Stimulated activated CD4-positive, alpha-beta T cell treated with anti-CD3 and anti-CD28 coated beads, TNF-alpha, amount 100 ng/mL, for 48 hours (primary cell): ENCODE measurements around the gene IQCK.

ENCODE experiments used
- DNase-seq, 3 donors: peaks; one replicate each; pipeline ENCODE4 v3.0.0-alpha.2; 2020; ENCODE audit warnings: low read depth in 3 of 3

Gene IQCK

GRCh38 chr16:19837331-19837980 is 119.4 kb downstream of the IQCK start:
- no peak for DNase-seq

- no peak for DNase-seq
These were observed 120.1 kb downstream of the IQCK start for GRCh38 chr16:19837984-19838707.

DNA sequence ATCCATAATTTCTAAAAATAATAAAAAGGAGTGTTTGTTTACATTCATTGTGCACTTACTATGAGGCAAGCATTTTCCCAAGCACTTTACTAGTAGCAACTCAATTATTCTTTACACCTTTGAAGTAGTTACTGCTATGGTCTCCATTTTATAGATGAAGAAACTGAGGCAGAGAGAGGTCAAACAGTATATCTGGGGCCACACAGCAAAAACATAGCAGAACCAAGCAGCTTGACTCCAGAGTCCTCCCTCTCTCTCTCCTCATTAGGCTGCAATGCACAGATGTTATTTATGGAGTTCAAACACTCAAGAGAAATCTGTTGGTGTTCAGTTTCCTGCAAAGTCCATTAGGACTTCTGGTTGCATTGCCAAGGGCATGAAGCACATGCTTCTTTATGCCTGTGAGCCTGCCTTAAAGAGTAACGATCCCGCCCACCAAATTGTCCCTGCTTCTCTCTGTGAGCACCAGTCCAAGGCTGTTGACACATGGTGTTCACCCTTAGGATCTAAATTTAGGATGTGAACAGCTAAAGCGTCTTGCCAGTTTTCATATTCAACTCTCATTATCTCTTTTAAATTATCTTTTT is 122.5 kb downstream of the IQCK start:
- no peak for DNase-seq

GRCh38 chr16:19841184-19841583 is 123.1 kb downstream of the IQCK start:
- no peak for DNase-seq

DNA sequence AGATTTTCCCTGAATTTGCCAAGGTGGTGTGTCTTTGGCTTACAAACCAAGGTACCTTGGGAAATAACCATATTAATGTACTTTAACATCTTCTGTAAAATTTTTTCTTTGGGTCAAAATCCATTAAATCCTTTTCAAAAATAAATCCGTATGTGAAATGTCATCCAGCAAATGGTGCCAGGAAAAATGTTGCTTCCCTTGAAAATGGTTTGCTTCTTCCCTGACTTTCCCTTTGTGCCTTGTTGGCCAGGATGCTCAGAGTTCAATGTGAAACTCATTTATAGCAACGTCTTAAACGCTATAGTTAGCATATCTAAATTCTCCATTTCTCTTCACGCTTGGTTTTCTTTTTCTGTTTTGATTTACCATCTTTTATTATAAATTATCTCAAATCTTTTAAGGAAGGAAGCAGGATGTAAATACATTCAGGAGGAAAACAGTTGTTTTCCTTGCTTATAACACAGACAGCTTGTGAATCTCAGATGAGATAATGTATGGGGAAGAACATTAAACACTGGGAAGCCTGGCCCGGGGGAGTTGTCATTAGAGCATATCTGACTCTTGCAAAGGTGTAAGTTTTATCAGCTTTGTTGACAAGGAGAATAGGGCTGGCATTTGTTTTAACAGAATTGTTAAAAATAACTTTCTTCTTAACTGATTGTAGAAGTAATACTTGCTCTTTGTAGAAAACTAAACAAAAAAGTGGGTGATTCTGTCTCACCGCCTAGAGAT is 124.5 kb downstream of the IQCK start:
- no peak for DNase-seq

DNA sequence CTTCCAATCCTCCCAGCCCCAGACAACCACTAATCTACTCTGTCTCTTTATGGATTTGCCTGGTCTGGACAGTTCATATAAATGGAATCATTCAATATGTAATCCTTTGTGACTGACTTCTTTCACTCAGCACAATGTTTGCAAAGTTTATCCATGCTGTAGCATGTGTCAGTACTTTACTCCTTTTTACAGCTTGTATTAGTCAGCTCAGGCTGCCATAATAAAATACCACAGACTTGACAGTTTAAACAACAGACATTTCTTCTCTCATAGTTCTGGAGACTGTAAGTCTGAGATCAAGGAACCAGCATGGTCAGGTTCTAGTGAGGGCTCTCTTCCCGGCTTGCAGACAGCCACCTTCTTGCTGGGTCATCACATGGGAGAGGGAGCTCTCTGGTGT is 125.3 kb downstream of the IQCK start:
- no peak for DNase-seq

DNA sequence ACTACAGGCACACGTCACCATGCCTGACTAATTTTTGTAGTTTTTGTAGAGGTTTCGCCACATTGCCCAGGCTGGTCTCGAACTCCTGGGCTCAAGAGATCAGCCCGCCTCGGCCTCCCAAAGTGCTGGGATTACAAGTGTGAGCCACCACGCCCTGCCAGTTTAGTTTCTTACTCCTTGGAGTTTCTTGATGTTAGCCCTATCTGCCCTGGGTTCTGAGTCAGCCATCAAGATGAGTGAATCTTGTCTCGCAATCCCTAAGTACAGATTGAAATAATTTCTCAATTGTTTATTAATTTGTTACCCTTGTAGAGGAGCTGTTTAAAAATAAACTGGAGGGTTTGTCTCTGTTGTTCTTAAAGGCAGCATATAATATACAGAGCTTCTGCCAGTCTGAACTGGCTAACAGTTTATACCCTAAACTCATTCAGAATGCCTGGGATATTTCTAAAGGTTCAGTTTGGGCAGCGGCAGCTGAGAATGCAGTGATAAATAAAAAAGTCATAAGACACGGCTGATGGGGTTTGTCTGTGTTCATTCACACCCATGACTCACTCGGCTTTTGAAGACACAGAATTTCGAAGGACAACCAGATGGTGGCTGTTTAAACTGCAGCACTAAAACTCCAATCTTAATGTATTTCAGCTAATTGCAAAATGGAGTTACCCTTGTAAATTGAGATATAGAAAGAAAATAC is 127.0 kb downstream of the IQCK start:
- no peak for DNase-seq

DNA sequence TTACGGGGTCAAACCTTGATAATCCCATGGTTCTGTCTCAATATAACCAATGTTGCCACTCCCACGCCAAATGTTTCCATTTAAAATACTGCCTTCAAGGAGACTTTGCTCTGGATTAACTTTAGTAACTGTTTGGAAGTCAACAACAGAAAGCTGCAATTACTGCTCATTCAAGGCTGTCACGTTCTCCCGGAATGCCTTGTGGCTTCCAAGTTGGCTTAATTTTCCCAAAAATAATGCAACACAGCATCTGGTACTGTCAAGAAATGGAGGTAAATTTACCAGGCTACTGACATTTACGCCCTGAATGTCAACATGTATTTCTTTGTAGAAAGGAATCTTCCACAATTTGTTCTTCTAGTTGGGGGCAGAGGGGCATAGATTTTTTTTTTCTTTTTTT is 128.4 kb downstream of the IQCK start:
- no peak for DNase-seq

DNA sequence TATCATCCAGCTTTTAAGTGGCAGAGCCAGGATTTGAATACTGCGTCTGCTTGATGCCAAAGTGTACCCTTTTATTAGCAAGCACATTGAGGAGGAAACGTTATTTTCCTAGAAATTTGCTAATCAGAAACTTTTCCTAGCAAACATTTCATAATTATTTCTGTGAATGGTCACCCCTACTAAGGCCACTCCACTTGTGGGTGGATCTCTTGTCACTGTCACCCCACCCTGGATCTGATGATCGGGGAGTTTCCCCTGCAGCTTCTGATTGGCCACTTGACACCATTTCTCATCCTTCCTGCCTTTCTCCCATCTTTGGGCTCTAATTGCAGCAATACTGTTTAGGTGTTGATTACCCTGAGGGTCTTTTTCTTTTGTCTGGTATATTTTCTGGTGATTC is 130.7 kb downstream of the IQCK start:
- DNase-seq: no peak

DNA sequence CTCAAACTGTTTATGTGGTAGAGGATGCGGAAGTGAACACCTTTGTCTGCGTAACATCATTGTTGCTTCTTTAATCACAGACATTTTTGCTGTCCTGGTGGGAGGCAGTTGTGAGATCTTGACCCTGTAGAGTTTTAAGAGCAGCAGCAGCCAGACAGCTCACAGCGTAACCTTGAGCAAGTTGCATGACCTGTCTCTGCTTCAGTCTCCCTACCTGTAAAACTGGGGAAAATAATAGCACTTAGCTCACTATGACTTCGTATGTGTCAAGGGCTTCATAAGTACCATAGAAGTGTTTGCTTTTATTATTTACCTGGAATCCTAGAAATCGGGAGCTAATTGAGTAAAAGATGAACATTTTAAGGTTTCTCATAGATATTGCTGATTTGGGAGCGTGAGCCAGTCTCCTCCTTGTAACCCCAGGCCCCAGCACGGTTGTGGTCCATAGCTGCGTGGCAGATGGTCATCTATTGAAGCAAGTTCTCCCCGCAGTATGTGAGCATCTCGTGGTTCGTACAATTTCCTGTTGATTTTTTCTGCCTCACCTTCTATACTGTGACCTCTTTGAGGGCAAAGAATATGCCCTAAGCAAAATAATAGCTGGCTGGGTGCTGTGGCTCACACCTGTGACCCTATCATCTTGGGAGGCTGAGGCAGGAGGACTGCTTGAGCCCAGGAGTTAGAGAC is 132.2 kb downstream of the IQCK start:
- no peak for DNase-seq

GRCh38 chr16:19851476-19851875 is 133.4 kb downstream of the IQCK start:
- DNase-seq: no peak

GRCh38 chr16:19853132-19853741 is 135.2 kb downstream of the IQCK start:
- no peak for DNase-seq

- no peak for DNase-seq
These were observed 135.9 kb downstream of the IQCK start for GRCh38 chr16:19853742-19854542.

DNA sequence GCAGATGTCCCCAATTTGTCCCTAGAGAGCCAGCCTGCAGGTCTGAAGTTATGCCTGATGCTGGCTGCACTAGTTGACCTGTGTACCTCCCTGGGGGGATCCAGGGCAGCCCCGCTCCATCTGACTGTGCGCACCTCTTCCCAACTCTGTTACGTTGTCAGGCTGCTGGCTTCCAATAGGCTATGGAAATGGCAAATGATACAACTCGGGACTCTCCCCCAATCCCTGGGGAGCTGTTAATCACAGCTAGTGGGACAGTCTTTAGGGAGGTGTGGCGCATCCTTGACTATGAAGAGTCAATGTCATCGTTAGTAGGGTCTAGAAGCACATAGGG is 136.4 kb downstream of the IQCK start:
- no peak for DNase-seq

- no peak for DNase-seq
These were observed 138.0 kb downstream of the IQCK start for GRCh38 chr16:19856120-19856519.

GRCh38 chr16:19857593-19858339 is 139.7 kb downstream of the IQCK start:
- no peak for DNase-seq

DNA sequence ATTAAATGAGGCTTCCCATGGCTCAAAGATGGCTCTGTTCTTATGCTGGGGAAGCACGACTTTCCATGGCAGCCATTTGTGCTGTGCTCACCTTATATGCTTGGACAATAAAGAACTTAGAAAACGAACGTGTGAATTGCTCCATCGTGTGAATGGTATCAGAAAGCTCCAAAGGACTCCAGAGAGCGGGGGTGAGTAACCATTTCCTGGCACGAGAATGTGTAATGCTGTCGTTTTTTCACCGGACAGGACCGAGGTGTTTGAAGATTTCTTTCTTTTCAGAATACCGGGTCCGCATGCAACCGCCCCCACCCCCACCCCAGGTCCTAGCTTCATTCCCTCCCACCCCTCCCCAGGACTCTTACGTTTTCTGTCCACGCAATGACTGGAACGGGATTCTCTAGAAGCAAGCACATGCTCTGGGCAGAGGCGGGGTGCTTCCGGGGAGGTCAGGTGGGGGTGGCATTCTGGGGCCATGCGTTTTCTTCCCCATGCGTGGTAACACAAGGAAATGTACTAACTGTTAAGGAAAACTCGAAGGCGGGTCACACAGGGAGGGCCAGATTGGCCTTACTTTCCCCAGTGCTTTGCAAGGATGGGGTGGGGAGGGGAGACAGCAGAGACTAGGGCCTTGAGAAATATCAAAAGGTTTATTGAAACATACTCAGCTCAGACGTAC is 140.4 kb downstream of the IQCK start:
- no peak for DNase-seq

DNA sequence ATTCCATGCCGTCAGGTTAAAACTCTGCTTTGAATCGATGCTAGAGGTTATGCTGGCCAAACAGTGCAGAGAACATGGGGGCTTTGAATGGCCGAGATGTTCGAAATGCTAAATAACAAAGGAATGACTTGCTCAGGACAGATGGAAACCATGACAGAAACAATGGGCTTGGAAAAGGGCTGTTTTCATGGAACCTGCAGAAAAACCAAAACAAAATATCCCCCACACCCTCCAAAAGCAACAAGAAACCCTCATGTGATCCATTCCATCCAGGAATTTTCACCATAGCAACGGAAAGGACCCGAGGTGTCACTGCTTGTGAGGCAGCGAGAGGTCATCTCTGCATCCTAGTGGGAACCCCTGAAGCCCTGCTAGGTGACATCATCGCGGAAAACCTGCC is 141.1 kb downstream of the IQCK start:
- no peak for DNase-seq

- no peak for DNase-seq
These were observed 141.5 kb downstream of the IQCK start for GRCh38 chr16:19859603-19860002.
